Upper lobe of left lung (tissue), 6 donors: Measurements from ENCODE around the gene CCDC9. TPM values are rescaled to one million over a fixed set of nuclear protein-coding genes. Genes with fewer than 3 reads are reported as not detected.

ENCODE experiments used
- ATAC-seq, 2 donors: fragments of 200-7000 bp; cut with Tn5 transposase; one replicate each; pipeline ENCODE4 v1.9.1; 2022; ENCODE audit warnings: mild to moderate bottlenecking in 2 of 2, moderate library complexity in 2 of 2; ENCODE audit not compliant: low FRiP score in 2 of 2
- DNase-seq, 2 donors: peaks; one replicate each; pipeline ENCODE4 v3.0.0-alpha.2; 2019 to 2020
- H3K27ac ChIP-seq, 4 donors: fragments of 200-600 bp; sonication (generic); one replicate each; pipeline ENCODE4 v1.5.1; 2016 to 2019
- H3K27me3 ChIP-seq, 4 donors: fragments of 200-600 bp; sonication (generic); one replicate each; pipeline ENCODE4 v1.5.1; 2017 to 2019
- H3K36me3 ChIP-seq, 4 donors: fragments of 200-600 bp; sonication (generic); one replicate each; pipeline ENCODE4 v1.5.1; 2016 to 2019
- H3K4me1 ChIP-seq, 4 donors: fragments of 200-600 bp; sonication (generic); one replicate each; pipeline ENCODE4 v1.5.1; 2018 to 2019
- H3K4me3 ChIP-seq, 4 donors: fragments of 200-600 bp; sonication (generic); one replicate each; pipeline ENCODE4 v1.5.1; 2017 to 2019; ENCODE audit warnings: mild to moderate bottlenecking in 2 of 4, moderate library complexity in 1 of 4
- H3K9me3 ChIP-seq, 4 donors: fragments of 200-600 bp; sonication (generic); one replicate each; pipeline ENCODE4 v1.5.1; 2018 to 2019
- EP300 ChIP-seq, 4 donors: sonication (generic); formaldehyde crosslinking; IDR thresholded peaks; one replicate each; pipeline ENCODE4 v1.5.1; 2017; ENCODE audit warnings: antibody characterized with exemption in 4 of 4, control low read depth in 2 of 4
- POLR2A ChIP-seq, 4 donors: fragments of 450-650 bp; IDR thresholded peaks; one replicate each; pipeline ENCODE4 v1.5.1; 2016 to 2017; ENCODE audit warnings: antibody characterized with exemption in 4 of 4, mild to moderate bottlenecking in 2 of 4
- POLR2AphosphoS5 ChIP-seq, 2 donors: sonication (generic); formaldehyde crosslinking; IDR thresholded peaks; one replicate each; pipeline ENCODE4 v1.5.1; 2017; ENCODE audit warnings: antibody characterized with exemption in 2 of 2
- WGBS, 2 donors: methylation state at CpG; one replicate each; pipeline ENCODE4 v1.1.5; 2017 to 2018; 5-methylcytosine and 5-hydroxymethylcytosine counted together
- total RNA-seq, 6 donors: library from RNA; depleted of rRNA in 4 of 6; stranded (reverse); fragments of >200 nt in 4 of 6; gene quantifications; one replicate each; pipeline versions ENCODE4 v1.1.0 to v1.2.1, GENCODE V29; 2016 to 2021
- TF ChIP-seq, protein P1 (sequence below), 6 experiments: fragments of 450-650 bp in 4 of 6; fragments of 200-600 bp in 2 of 6; sonication (generic) in 2 of 6; IDR thresholded peaks; one replicate each; pipeline ENCODE4 v1.5.1; 2016 to 2019; ENCODE audit warnings: antibody characterized with exemption in 6 of 6
- donor health status: DM: no; HTN: no; CAD: no; lungs with moderate emphysema.
- donor health status: DM: no; HTN: yes; CAD: no; lungs with severe emphysema.

CCDC9 gene
- total RNA-seq, 6 donors from 2014 or later, result 18.2 to 91.1 (median 35.0) TPM

DNA sequence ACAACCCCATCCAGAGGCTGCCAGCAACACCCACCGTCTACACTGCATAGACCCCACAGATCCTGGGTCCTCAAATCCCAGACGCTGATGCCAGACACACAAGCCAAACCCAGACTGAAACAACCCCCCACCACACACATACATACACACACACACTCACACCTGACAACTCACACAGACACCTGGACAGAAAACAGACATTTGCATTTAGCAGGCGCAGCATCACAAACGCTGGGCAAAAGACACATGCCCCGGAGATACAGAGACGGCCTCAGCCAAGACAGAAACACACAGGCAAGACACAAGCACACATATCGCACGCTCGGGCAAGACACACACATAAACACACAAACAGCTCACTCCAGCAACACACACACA, 26.7 kb upstream of the CCDC9 start:
- DNase-seq (no peak), ATAC-seq (no peak)
- peak overlapping the region; percentile 90 to 99 (median 99) for H3K4me3 ChIP-seq
- WGBS, 2 donors, result 9 to 14% methylated on average over 9 of the region's 9 CpGs
- no peaks in the 10 kb centered on the region for H3K27me3 ChIP-seq
- no peak for TF ChIP-seq POLR2A (IDR thresholded peaks at IDR 0.05)
- TF ChIP-seq POLR2AphosphoS5 (IDR thresholded peaks at IDR 0.05), result no peak
- TF ChIP-seq, protein P1, sequence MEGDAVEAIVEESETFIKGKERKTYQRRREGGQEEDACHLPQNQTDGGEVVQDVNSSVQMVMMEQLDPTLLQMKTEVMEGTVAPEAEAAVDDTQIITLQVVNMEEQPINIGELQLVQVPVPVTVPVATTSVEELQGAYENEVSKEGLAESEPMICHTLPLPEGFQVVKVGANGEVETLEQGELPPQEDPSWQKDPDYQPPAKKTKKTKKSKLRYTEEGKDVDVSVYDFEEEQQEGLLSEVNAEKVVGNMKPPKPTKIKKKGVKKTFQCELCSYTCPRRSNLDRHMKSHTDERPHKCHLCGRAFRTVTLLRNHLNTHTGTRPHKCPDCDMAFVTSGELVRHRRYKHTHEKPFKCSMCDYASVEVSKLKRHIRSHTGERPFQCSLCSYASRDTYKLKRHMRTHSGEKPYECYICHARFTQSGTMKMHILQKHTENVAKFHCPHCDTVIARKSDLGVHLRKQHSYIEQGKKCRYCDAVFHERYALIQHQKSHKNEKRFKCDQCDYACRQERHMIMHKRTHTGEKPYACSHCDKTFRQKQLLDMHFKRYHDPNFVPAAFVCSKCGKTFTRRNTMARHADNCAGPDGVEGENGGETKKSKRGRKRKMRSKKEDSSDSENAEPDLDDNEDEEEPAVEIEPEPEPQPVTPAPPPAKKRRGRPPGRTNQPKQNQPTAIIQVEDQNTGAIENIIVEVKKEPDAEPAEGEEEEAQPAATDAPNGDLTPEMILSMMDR (IDR thresholded peaks at IDR 0.05), result no peak
- no peak for TF ChIP-seq EP300 (IDR thresholded peaks at IDR 0.05)
- no peaks in the 10 kb centered on the region for H3K9me3 ChIP-seq
- no peaks in the 10 kb centered on the region for H3K36me3 ChIP-seq
- peak overlapping the region; percentile 98 to 100 (median 100) for H3K27ac ChIP-seq
- H3K4me1 ChIP-seq, result peaks cover 49 to 75% (median 61%) of the 10 kb centered on the region in 4 donors

DNA sequence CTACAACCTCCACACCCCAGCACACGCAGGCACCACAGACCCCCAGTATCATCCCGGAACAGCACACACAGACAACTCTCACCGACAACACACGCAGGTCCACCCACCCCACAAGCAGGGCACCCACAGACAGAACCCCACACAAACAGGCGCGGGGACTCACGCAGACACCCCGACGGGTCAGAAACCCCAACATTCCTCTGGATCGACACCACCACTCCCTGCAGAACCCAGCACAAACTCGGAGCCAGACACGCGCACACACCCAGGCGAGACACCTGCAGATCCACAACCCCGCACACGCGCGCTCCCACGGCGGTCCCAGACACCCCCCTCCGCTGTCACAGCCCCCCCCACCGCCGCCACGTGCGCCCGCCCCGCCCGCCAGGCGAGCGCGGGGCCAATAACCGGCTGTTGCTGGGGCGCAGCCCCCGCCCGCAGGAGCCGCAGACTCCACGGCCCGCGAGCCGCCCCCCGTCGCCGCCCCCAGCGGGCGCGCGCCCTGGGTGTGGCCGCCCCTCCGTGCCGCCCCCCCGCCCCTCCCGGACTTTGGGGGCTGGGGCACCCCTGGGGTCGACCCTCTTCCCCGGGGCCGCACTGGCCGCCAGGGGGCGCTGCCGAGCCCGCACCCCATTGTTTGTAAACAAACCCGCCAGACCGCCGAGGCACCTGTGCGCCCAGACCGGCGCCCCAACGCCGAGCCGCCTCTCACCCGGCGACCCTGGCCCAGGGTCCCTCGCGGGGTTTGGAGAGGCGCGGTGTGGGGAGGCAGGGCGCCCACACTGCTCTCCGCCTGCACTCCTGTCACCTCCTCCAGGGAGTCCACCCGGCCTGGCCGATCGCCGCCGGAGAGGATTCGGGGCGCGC, 26.0 kb upstream of the CCDC9 start:
- Histone ChIP-seq H3K36me3 (no peaks in the 10 kb centered on the region), H3K4me3 (peak overlapping the region; percentile 90 to 99 (median 99)), H3K27me3 (no peaks in the 10 kb centered on the region), H3K9me3 (no peaks in the 10 kb centered on the region), H3K4me1 (peaks cover 46 to 75% (median 60%) of the 10 kb centered on the region in 4 donors), H3K27ac (peak overlapping the region; percentile 98 to 100 (median 100))
- peak in 1 of 2 donors; percentile 14 for ATAC-seq
- WGBS, 2 donors, result 4% methylated on average over 4 of the region's 84 CpGs; no CpG with 5 or more reads in 1 of the 2 donors
- DNase-seq, result peak; percentile 72 to 98
- TF ChIP-seq POLR2A (IDR thresholded peaks at IDR 0.05) (no peak), POLR2AphosphoS5 (IDR thresholded peaks at IDR 0.05) (peak in 1 of 2 donors; percentile 18), EP300 (IDR thresholded peaks at IDR 0.05) (no peak)
- TF ChIP-seq, protein P1 (IDR thresholded peaks at IDR 0.05), result peak; percentile 95 to 99 (median 96)

DNA sequence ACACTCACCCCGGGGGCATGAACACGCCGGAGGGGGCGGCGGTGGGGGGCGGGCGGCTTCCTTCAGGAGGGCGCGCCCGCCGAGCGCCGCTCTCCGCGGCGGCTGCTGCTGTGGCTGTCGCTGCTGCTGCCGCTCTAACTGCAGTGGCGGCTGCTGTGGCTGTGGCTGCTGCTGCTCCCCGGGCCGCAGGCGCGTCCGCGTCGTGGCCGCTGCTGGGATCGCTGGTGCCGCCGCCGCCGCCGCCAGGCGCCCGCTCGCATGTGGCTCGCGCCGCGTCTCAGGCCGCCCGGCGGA, 25.5 kb upstream of the CCDC9 start, which contains the start of gene BBC3:
BBC3 (minus strand) TSS at position 279 of the 294 bp plus-strand sequence. CDS start 2,768 bp downstream, outside the sequence.
- no CpG with 5 or more reads among the region's 43 CpGs for WGBS, 2 donors
- Histone ChIP-seq H3K27me3 (no peaks in the 10 kb centered on the region), H3K9me3 (no peaks in the 10 kb centered on the region), H3K4me1 (peaks cover 41 to 69% (median 54%) of the 10 kb centered on the region in 4 donors), H3K36me3 (no peaks in the 10 kb centered on the region), H3K27ac (peak within 1 kb of the TSS; percentile 98 to 100 (median 100)), H3K4me3 (peak within 1 kb of the TSS; percentile 90 to 99 (median 99))
- ATAC-seq, result no peak
- no peak for DNase-seq
- TF ChIP-seq EP300 (IDR thresholded peaks at IDR 0.05) (no peak), POLR2A (IDR thresholded peaks at IDR 0.05) (peak in 3 of 4 donors; percentile 43 to 84 (median 73))

DNA sequence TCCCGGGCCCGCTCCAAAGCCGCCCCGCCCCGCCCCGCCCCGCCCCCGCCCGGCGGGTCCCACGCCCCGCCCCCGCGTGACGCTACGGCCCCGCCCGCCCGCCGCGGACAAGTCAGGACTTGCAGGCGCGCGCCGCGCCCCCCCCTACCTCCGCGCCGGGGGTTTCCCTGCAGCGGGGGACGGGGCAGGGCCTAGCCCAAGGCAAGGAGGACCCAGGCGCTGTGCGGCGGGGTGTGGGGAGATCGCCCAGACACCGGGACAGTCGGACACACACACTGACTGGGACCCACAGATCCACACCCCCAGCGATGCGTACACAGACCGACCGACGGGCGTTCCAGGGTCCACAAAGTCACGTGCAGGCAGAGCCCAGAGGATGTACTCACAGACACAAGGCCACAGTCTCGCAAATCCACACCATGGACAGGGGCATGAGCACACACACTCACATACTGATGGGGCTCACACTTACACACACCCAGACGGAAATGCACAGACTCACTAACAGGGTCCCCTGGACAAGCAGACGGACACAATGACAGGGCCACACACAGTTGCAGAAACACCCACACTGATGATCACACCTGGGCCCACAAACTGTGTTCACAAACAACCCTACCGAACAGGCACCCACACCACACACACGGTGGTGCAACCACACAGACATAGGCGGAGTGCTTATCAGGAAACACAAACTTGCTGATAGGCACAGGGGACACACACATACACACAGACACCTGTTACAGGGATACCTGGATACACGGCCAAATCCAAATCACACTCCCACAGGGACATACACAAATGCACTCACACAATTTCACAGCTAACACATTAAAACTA, 24.9 kb upstream of the CCDC9 start:
- Histone ChIP-seq H3K36me3 (no peaks in the 10 kb centered on the region), H3K27me3 (no peaks in the 10 kb centered on the region), H3K4me3 (peak overlapping the region in 3 of 4 donors; percentile 90 to 99 (median 99)), H3K9me3 (no peaks in the 10 kb centered on the region), H3K4me1 (peaks cover 39 to 63% (median 51%) of the 10 kb centered on the region in 4 donors), H3K27ac (peak overlapping the region; percentile 68 to 100 (median 98))
- peak in 1 of 2 donors; percentile 82 for TF ChIP-seq POLR2AphosphoS5 (IDR thresholded peaks at IDR 0.05)
- peak in 2 of 4 donors; percentile 15 to 62 for TF ChIP-seq POLR2A (IDR thresholded peaks at IDR 0.05)
- TF ChIP-seq, protein P1 (IDR thresholded peaks at IDR 0.05), result no peak
- 44 to 67% methylated on average over 4 to 7 of the region's 51 CpGs for WGBS, 2 donors
- DNase-seq, result peak; percentile 95 to 99
- ATAC-seq, result peak; percentile 71 to 74
